Measurements from ENCODE around the gene VAV1.
"Not testable (repeated sequence)": the region's sequence is repeated elsewhere in the genome, so short reads cannot be mapped to it uniquely, and the experiment has no call there.

Gene VAV1

DNA sequence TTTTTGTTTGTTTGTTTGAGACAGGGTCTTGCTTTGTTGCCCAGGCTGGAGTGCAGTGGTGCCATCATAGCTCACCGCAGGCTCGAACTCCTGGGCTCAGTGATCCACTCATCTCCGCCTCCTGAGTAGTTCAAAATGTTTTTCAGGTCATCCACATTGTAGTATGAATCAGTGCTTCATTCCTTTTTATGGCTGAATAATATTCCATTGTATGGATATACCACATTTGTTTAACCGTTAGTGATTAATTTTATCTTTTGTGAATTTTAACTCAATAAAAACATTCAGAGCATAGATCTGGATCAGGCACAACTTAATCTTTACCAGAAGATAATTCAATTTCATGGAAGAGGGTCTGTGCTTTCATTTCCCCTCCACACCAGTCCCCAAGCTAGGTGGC, 47.7 kb downstream of the VAV1 start:
- no peak for DNase-seq

DNA sequence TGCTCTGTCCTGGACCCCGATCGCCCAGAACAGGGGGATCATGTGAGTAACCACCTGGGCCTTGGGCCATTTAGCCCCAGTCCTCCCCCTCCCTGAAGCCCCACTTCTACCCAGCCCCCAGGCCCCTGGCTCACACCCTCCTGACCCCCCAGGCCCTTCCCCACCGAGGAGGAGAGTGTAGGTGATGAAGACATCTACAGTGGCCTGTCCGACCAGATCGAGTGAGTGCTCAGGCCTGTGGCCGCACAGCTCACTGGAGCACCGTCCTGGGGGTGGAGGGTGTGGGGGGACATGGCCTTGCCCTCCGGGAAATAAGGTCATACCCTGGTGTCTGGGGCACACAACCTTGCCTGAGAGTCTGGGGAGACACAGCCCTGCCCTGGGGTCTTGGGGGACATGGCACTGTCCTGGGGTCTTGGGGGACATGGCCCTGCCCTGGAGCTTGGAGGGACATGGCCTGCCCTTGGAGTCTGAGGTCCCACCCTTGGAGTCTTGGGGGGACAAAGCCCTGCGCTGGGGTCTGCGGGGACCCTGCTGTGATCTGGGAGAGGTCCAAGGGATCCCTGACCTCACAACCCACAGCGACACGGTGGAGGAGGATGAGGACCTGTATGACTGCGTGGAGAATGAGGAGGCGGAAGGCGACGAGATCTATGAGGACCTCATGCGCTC, 49.3 kb downstream of the VAV1 start:
- no peak for DNase-seq

DNA sequence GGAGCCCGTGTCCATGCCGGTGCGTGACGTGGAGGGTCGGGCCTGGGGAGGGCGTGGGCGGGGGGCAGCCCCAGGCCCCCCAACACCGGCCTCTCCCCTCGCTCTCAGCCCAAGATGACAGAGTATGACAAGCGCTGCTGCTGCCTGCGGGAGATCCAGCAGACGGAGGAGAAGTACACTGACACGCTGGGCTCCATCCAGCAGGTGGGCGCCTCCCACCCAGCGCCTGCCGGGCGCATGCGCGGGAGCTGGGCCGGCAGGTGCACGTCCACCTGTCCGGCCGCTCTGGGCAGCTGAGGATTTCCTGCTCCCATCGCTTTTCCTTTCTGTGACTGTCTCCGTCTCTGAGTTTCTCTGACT, 49.8 kb downstream of the VAV1 start:
- no peak for DNase-seq

DNA sequence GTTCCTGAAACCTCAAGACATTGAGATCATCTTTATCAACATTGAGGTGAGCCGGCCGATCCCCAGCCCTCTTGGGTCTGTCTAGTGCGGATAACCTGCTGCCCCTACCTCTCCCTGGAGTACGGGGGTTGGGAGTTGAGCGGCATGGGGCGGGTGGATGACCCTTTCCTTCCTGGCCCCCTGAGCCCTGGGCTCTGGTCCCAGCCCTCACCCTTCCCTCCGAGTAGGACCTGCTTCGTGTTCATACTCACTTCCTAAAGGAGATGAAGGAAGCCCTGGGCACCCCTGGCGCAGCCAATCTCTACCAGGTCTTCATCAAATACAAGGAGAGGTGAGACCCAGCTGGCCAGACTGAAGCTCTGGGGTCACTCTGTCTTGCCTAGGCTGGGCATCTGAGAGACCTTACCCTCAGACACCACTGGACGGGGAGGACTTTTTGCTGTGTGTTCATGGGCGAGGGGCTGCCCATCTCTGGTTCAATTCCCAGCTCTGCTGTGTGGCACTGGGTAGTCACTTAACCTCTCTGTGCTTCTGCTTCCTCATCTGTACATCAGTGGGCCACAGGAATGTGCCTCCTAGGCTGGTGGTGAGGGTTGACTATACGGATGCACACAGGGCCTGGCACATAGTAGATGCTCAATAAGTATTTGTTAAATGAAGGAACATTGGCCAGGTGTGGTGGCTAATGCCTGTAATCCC, 52.7 kb downstream of the VAV1 start:
- DNase-seq = no peak

DNA sequence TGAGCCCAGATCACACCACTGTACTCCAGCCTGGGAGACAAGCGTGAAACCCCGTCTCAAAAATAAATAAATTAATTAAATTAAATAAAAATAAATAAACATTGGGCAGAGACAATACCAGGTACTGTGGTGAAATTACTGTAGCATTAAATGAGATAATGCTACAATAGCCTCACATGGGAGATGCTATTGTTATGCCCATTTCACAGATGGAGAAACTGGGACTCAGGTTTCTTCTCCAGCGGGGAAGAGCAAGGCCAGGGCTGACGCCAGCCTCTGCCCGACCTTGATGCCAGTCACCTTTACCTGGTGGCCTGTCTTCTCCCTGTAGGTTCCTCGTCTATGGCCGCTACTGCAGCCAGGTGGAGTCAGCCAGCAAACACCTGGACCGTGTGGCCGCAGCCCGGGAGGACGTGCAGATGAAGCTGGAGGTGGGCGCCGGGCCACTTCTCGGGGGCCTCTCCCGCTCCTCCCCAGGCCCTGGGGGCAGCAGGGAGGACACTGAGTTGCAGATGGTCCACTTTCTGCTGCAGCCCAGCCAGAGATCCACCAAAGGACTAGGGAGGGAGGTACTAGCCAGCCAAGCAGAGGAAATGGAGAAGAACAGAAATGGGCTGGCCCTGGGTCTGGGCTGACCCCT, 53.9 kb downstream of the VAV1 start:
- no peak for DNase-seq

DNA sequence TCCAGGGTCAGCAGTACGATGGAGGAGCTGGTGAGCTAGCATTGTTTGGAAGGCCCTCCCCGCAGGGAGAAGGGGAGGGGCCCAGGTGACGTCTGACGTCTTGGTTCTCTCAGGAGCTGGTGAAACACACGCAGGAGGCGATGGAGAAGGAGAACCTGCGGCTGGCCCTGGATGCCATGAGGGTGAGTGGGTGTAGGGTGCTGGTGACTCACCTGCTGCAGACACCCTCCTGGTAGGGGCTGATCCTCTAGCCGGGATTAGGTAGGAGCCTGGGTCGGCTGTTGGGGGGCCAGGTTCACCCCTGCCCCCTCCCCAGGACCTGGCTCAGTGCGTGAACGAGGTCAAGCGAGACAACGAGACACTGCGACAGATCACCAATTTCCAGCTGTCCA, 55.8 kb downstream of the VAV1 start:
- DNase-seq = no peak

DNA sequence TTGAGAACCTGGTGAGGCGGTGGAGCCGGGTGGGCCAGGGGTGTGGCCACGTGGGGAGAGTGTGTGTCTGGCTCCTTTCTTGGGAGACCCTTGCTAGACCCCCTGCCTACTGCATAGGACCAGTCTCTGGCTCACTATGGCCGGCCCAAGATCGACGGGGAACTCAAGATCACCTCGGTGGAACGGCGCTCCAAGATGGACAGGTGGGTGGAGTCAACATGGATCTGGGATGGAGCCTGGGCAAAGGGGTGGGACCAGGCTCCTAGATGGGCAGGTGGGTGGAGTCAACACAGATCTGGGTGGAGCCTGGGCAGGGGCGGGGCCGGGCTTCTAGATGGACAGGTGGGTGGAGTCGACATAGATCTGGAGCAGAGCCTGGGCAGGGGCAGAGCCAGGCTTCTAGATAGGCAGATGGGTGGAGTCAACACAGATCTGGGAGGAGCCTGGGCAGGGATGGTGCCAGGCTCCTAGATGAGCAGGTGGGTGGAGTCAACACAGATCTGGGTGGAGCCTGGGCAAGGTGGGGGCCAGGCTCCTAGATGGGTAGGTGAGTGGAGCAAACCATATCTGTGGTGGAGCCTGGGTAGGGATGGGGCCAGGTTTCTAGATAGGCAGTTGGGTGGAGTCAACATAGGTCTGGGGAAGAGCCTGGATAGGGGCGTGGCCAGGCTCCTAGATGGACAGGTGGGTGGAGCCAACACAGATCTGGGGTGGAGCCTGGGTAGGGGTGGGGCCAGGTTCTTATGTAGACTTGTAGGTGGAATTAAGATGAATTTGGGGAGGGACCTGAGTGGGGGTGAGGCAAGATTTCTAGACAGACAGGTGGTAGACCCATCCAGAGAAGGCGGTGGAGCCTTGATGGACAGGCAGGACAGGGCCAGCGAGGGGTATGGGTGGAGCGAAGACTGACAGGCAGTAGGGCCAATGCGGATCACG, 56.5 kb downstream of the VAV1 start:
- no peak for DNase-seq

DNA sequence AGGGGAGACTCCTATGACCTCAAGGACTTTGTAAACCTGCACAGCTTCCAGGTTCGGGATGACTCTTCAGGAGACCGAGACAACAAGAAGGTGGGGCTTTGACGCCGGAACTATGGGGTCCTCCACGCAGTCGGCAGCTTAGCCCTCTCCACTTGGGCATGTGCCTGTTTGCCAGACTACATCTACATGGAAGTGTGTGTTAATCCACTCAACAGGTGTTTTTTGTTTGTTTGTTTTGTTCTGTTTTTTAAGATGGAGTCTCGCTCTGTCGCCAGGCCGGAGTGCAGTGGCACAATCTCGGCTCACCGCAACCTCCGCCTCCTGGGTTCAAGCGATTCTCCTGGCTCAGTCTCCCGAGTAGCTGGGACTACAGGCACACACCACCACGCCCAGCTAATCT, 57.3 kb downstream of the VAV1 start:
- DNase-seq = not testable (repeated sequence)

DNA sequence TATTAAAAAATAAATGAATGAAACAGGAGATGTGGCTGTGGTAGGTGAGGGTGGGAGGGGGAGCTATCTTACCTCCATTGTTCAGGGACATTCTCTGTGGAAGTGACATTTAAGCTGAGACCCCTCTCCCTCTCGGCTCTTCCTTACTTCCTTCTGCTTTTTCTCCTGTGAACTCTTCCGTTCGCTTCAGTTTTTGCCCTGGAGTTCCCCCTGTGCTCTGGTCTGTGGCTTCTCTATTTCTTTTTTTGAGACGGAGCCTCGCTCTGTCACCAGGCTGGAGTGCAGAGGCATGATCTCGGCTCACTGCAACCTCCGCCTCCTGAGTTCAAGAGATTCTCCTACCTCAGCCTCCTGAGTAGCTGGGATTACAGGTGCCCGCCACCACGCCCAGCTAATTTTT, 58.6 kb downstream of the VAV1 start:
- DNase-seq = not testable (repeated sequence)

DNA sequence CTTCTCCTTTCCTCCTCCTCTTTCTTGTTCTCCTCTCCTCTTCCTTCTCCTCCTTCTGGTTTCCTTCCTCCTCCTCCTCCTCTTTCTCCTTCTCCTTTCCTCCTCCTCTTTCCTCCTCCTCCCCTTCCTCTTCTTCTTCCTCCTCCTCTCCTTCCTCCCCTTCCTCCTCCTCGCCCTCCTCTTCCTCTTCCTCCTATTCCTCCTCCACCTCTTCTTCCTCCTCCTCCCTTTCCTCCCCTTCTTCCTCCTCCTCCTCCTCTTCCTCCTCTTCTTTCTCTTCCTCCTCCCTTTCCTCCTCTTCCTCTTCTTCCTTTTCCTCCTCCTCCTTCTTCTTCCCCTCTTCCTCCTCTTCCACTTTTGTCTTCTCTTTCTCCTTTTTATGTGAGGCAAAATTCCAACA, 59.9 kb downstream of the VAV1 start:
- DNase-seq = no peak

DNA sequence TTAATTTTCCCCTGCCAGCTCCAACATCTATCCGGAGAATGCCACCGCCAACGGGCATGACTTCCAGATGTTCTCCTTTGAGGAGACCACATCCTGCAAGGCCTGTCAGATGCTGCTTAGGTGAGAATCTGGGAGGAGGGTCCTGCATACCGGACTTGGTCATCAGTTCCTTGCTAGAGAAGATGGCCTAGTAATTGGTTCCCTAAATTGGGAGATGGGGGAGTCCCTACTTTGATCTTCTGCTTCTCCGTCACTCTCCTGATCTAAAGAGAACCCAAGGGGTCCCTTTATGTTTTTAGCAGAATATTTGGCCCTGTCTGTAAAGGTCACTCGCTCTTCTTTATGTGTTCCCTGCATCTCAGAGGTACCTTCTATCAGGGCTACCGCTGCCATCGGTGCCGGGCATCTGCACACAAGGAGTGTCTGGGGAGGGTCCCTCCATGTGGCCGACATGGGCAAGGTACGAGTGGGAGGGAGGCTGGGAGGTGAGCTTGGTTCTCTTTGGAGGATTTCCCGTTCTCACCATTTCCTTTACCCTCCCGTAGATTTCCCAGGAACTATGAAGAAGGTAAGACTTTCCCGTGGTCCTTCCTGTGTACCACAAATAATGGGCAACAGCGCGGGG, 60.8 kb downstream of the VAV1 start:
- no peak for DNase-seq

DNA sequence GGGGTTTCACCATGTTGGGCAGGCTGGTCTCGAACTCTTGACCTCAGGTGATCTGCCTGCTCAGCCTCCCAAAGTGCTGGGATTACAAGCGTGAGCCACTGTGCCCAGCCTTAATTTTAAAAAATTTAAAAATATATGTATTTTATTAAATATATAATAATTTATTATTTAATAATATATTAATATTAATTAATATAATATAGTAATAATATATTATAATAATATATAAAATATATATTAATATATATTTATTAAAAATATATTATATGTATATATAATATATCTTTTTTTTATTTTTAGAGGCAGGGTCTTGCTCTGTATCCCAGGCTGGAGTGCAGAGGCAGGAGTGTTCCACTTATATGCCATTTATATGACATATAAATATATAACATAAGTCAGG, 61.9 kb downstream of the VAV1 start:
- DNase-seq = no peak

DNA sequence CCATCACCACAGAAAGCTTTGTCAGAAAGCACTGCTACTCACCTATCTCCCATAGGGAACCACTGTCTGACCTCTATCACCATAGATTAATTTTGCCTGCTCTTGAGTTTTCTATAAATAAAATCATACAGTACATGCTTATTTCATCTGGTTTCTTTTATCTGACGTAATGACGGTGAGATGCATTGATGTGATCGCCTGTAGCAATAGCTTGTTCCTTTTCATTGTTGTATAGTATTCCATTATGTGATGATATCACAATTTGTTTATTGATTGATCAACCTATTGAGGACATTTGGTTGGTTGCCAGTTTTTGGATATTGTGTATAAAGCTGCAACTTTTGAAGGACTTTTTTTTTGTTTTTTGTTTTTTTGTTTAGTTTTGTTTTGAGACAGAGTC, 63.0 kb downstream of the VAV1 start:
- no peak for DNase-seq

DNA sequence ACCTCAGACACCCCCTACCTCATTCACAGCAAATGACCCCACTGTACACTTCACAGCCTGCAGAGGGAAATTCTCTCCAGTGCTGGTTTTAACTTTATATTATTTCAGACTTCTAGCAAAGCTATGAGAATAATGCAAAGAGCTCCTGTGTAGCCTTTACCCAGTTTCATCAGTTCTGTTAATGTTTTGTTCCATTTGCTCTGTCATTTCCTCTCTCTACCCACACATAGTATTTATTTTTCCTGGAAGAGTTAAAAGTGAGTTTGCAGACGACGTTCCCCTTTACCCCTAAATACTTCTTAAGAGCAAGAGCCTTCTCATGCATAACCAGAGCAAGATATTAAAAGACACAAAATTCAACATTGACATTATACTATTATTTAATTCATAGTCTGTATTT, 65.0 kb downstream of the VAV1 start:
- DNase-seq = no peak

DNA sequence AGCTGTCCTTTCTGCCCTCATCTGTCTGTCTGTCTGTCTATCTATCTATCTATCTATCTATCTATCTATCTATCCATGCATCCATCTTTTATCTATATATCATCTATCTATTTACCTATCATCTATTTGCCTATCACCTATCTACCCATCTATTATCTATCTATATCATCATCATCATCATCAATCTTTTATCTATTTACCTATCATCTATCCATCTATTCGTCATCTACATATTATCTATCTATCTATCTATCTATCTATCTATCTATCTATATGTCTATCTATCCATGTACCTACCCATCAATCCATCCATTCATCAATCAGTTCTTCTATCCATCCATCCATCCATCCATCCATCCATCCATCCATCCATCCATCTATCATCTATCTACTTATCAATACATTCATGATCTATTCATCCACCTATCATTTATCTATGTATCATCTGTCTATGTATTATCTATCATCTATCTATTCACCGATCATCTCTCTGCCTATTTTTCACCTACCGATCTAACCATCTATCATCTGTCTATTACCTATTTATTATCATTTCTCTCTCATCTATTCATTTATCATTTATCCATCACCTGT, 65.7 kb downstream of the VAV1 start:
- no peak for DNase-seq

DNA sequence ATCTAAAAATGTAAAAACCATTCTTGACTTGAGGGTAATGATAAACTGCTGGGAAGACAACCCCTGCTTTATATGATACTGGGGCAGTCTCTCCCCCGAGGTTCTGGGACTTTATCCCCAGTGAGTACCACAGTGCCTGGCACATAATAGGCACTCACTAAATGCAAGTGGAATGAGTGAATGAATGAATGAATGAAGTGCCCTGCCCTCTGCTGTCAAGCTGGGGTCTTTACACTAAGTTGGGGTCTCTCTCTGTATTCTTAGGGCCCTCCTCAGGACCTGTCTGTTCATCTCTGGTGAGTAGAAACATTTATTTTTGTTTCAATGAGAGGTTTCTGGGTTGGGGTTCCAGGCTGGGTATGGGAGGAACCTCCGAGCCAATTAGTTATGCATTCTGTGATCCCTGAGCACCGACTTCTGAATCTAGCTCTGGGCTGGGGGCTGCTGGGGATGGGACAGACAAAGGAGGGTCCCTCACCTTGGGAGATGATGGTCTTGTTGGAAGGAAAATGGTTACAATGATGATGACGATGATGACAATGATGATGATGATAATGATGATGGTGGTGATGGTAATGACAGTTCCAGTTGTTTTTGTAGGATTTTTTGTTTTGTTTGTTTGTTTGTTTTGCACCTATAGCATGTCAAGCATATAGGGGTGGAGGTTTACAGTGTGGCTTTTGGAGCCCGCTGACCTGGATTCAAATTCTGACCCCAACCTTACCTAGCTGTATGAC, 70.5 kb downstream of the VAV1 start:
- DNase-seq = no peak

DNA sequence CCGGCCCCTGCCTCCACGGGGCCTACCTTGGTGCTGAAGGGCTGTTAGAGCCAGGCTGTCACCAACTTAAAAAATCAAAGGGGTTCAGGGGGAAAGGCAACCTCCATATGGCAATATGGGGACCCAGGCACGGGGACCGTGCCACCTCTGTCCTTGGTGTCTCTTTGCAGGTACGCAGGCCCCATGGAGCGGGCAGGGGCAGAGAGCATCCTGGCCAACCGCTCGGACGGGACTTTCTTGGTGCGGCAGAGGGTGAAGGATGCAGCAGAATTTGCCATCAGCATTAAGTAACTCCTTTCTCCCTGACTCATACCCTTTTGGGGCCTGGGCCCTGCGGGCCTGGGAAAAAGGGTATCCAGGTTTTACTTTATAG, 75.3 kb downstream of the VAV1 start:
- no peak for DNase-seq

DNA sequence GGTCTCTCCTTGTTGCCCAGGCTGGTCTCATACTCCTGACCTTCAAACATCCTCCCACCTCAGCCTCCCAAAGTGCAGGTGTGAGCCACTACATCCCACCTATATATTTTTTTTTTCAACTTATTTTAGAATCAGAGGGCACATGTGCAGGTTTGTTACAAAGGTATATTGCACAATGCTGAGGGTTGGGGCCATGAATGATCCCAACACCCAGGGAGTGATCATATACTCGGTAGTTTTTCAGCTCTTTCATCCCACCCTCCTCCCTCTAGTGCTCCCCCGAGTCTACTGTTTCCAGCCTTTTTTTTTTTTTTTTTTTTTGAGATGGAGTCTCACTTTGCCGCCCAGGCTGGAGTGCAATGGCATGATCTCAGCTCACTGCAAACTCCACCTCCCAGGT, 76.5 kb downstream of the VAV1 start:
- no peak for DNase-seq

DNA sequence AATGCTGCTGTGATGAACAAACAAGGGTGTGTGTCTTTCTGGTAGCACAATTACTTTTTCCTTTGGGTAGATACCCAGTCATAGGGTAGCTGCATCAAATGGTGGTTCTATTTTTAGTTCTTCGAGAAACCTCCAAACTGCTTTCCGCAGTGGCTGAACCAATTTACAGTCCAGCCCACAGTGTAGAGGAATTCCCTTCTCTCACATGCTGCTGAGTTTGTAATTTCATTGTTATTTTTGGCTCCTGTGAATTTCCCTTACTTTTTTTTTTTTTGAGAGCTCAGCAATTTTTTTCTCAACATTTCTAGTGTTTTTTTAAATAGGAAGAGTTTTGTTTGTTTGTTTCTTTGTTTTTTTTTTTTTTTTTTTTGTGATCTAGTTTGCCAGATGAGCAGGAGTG, 77.4 kb downstream of the VAV1 start:
- no peak for DNase-seq

DNA sequence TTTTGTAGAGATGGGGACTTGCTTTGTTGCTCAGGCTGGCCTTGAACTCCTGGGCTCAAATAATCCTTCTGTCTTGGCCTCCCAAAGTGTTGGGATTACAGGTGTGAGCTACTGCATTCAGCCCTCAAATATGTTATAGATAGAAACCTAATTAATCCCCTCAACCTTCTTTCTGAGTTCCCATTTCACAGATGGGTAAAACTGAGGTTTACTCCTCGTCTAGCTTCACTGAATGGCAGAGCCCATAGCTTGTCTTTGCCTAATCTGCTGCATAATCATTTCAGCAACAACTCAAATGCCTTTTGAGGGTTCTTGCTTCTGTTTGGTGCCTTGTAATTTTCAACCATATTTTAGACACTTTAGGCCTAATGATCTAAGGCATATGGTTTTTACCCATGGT, 78.9 kb downstream of the VAV1 start:
- no peak for DNase-seq

DNA sequence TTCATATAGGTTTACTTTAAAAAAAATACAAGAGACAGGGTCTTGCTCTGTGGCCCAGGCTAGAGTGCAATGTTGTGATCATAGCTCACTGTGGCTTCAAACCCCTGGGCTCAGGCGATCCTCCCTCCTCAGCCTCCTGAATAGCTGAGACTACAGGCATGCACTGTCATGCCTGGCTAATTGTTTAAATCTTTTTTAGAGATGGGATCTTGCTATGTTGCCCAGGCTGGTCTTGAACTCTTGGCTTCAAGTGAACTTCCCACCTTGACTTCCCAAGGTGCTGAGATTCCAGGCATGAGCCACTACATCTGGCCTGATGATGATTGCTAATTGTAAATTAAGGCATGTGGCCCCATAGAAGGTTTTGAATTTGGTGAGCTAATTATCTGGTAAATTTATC, 79.5 kb downstream of the VAV1 start:
- DNase-seq = no peak

DNA sequence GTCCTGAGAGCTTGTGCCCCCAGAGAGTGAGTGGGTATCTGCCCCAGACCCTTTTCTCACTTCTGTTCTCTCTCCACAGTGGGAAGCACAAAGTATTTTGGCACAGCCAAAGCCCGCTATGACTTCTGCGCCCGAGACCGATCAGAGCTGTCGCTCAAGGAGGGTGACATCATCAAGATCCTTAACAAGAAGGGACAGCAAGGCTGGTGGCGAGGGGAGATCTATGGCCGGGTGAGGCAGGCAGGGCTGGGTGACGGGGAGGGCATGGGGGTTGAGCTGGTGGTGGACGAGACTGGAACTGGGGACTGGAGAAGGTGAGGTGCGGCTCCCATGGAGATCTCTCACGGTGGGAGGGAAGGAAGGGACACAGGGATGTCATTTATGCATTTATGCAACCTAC, 81.4 kb downstream of the VAV1 start:
- no peak for DNase-seq
